WTC11 (cell line): ENCODE data around the gene CD276. TPM values are rescaled to one million over a fixed set of nuclear protein-coding genes. Genes with fewer than 3 reads are reported as not detected.

Experiments
- ATAC-seq: fragments of 200-7000 bp; cut with Tn5 transposase; 2 replicates; pipeline ENCODE4 v1.10.0; 2021; ENCODE audit warnings: mild to moderate bottlenecking, moderate library complexity
- CTCF ChIA-PET: fragments of 300-600 bp; sonication (Branson Sonifier 250); formaldehyde crosslinking; loops from one replicate; lab custom pipeline; 2021; ENCODE audit warnings: antibody characterized with exemption; lab: Charles Lee
- POLR2A ChIA-PET: fragments of 350-600 bp; sonication (Branson Sonifier 250); formaldehyde crosslinking; loops from one replicate; lab custom pipeline; 2021; ENCODE audit warnings: antibody characterized with exemption; lab: Charles Lee
- DNase-seq: peaks from one replicate; pipeline ENCODE4 v3.0.0; 2021; ENCODE audit warnings: low spot score
- H3K27ac Mint-ChIP-seq: 2 replicates; pipeline ENCODE4 v1.8.0; 2021; ENCODE audit warnings: mixed read lengths
- H3K27me3 Mint-ChIP-seq: 2 replicates; pipeline ENCODE4 v1.8.0; 2021; ENCODE audit warnings: low read depth, mild to moderate bottlenecking, moderate library complexity, mixed read lengths
- H3K36me3 Mint-ChIP-seq: 2 replicates; pipeline ENCODE4 v1.8.0; 2021; ENCODE audit warnings: mixed read lengths
- H3K4me1 Mint-ChIP-seq: 2 replicates; pipeline ENCODE4 v1.8.0; 2022; ENCODE audit warnings: mixed read lengths
- H3K4me3 Mint-ChIP-seq: 2 replicates; pipeline ENCODE4 v1.8.0; 2021; ENCODE audit warnings: mild to moderate bottlenecking, moderate library complexity, mixed read lengths
- H3K9me3 Mint-ChIP-seq: 2 replicates; pipeline ENCODE4 v1.8.0; 2021; ENCODE audit warnings: mixed read lengths
- ATF1 ChIP-seq: sonication (generic); formaldehyde crosslinking; IDR thresholded peaks from 2 replicates; pipeline ENCODE4 v1.8.1; 2023; ENCODE audit warnings: mild to moderate bottlenecking, moderate library complexity, missing genetic modification reagents
- GRHL2 ChIP-seq: fragments of 250-450 bp; sonication (Bioruptor Pico); IDR thresholded peaks from 2 replicates; pipeline ENCODE4 v1.8.0; 2022; ENCODE audit warnings: mild to moderate bottlenecking, moderate library complexity; ENCODE audit not compliant: insufficient replicate concordance, severe bottlenecking
- GTF2I ChIP-seq: fragments of 250-450 bp; sonication (Bioruptor Pico); conservative IDR thresholded peaks from 2 replicates; pipeline ENCODE4 v1.4.0; 2021; ENCODE audit warnings: mild to moderate bottlenecking
- IRF2 ChIP-seq: sonication (generic); formaldehyde crosslinking; IDR thresholded peaks from 2 replicates; pipeline ENCODE4 v1.8.0; 2022; ENCODE audit warnings: low read depth, missing genetic modification reagents, borderline replicate concordance
- NR2C2 ChIP-seq: sonication (generic); formaldehyde crosslinking; IDR thresholded peaks from 2 replicates; pipeline ENCODE4 v1.8.0; 2022; ENCODE audit warnings: mild to moderate bottlenecking, missing genetic modification reagents
- NR3C1 ChIP-seq: sonication (generic); formaldehyde crosslinking; conservative IDR thresholded peaks from 2 replicates; pipeline ENCODE4 v1.8.1; 2023; ENCODE audit warnings: low read depth, mild to moderate bottlenecking, missing genetic modification reagents
- OVOL2 ChIP-seq: fragments of 250-450 bp; sonication (Bioruptor Pico); IDR thresholded peaks from 2 replicates; pipeline ENCODE4 v1.9.0; 2021; ENCODE audit warnings: mild to moderate bottlenecking, borderline replicate concordance
- RORB ChIP-seq: fragments of 250-450 bp; sonication (Bioruptor Pico); IDR thresholded peaks from 2 replicates; pipeline ENCODE4 v1.9.0; 2021; ENCODE audit warnings: mild to moderate bottlenecking
- SMAD3 ChIP-seq: sonication (generic); formaldehyde crosslinking; IDR thresholded peaks from 2 replicates; pipeline ENCODE4 v1.8.0; 2022; ENCODE audit warnings: missing genetic modification reagents, mild to moderate bottlenecking, borderline replicate concordance
- SP1 ChIP-seq: sonication (generic); formaldehyde crosslinking; conservative IDR thresholded peaks from 2 replicates; pipeline ENCODE4 v1.8.1; 2022; ENCODE audit warnings: missing genetic modification reagents
- TP53 ChIP-seq: sonication (generic); formaldehyde crosslinking; IDR thresholded peaks from 2 replicates; pipeline ENCODE4 v1.8.1; 2023; ENCODE audit warnings: mild to moderate bottlenecking, missing genetic modification reagents
- USF1 ChIP-seq: sonication (generic); formaldehyde crosslinking; IDR thresholded peaks from 2 replicates; pipeline ENCODE4 v1.8.0; 2022; ENCODE audit warnings: mild to moderate bottlenecking, missing genetic modification reagents
- ZNF232 ChIP-seq: sonication (generic); formaldehyde crosslinking; IDR thresholded peaks from 2 replicates; pipeline ENCODE4 v1.8.0; 2022; ENCODE audit warnings: mild to moderate bottlenecking, missing genetic modification reagents
- ZNF263 ChIP-seq: sonication (generic); formaldehyde crosslinking; IDR thresholded peaks from 2 replicates; pipeline ENCODE4 v1.8.1; 2022; ENCODE audit warnings: low read depth, mild to moderate bottlenecking, moderate library complexity, missing genetic modification reagents
- ZNF281 ChIP-seq: sonication (generic); formaldehyde crosslinking; IDR thresholded peaks from 2 replicates; pipeline ENCODE4 v1.8.0; 2023; ENCODE audit warnings: mild to moderate bottlenecking, missing genetic modification reagents
- ZNF317 ChIP-seq: sonication (generic); formaldehyde crosslinking; IDR thresholded peaks from 2 replicates; pipeline ENCODE4 v1.8.1; 2023; ENCODE audit warnings: low read depth, mild to moderate bottlenecking, moderate library complexity, missing genetic modification reagents, borderline replicate concordance
- ZNF396 ChIP-seq: fragments of 250-450 bp; sonication (Bioruptor Pico); IDR thresholded peaks from 2 replicates; pipeline ENCODE4 v1.8.0; 2021; ENCODE audit warnings: mild to moderate bottlenecking, moderate library complexity, borderline replicate concordance
- ZNF416 ChIP-seq: fragments of 250-450 bp; sonication (Bioruptor Pico); IDR thresholded peaks from 2 replicates; pipeline ENCODE4 v1.9.0; 2021; ENCODE audit warnings: mild to moderate bottlenecking, inconsistent platforms
- total RNA-seq: library from RNA; stranded (reverse); gene quantifications from 3 replicates; pipeline ENCODE4 v1.2.3, GENCODE V29; 2021
- TF ChIP-seq, protein P1 (sequence below): sonication (generic); formaldehyde crosslinking; IDR thresholded peaks from 2 replicates; pipeline ENCODE4 v1.8.0; 2022; ENCODE audit warnings: mild to moderate bottlenecking, missing genetic modification reagents
- TF ChIP-seq, protein P2 (sequence below): sonication (generic); formaldehyde crosslinking; IDR thresholded peaks from 2 replicates; pipeline ENCODE4 v1.8.1; 2023; ENCODE audit warnings: mild to moderate bottlenecking, moderate library complexity, missing genetic modification reagents
- TF ChIP-seq, protein P3 (sequence below): sonication (generic); formaldehyde crosslinking; IDR thresholded peaks from 2 replicates; pipeline ENCODE4 v1.8.1; 2022; ENCODE audit warnings: low read depth, mild to moderate bottlenecking, moderate library complexity, missing genetic modification reagents, borderline replicate concordance
- TF ChIP-seq, protein P4 (sequence below): fragments of 250-450 bp; sonication (Bioruptor Pico); IDR thresholded peaks from 2 replicates; pipeline ENCODE4 v1.9.0; 2021; ENCODE audit warnings: mild to moderate bottlenecking
- TF ChIP-seq, protein P5 (sequence below): fragments of 250-450 bp; sonication (Bioruptor Pico); IDR thresholded peaks from 2 replicates; pipeline ENCODE4 v1.8.0; 2021; ENCODE audit warnings: mild to moderate bottlenecking

CD276 gene
- total RNA-seq, 1 experiment from 2014 or later: 153 TPM

- ChIA-PET CTCF (interaction anchor here (0.5 to 6.9 kb wide), 10 partner anchors 8 to 1396 kb away, joined by 3 to 62 read pairs (median 4); partner anchors contain the start of gene INSYN1), POLR2A (interaction anchor here (0.7 to 1.6 kb wide), 5 partner anchors 10 to 51 kb away, joined by 3 to 5 read pairs (median 3); no protein-coding TSS in a partner anchor)
- Mint-ChIP-seq H3K4me1 (peaks cover 32% of the 10 kb centered on the region), H3K4me3 (peak overlapping the region; percentile 78), H3K36me3 (no peaks in the 10 kb centered on the region), H3K27me3 (no peaks in the 10 kb centered on the region), H3K9me3 (no peaks in the 10 kb centered on the region), H3K27ac (no peak overlapping the region)
- peak; percentile 49 for DNase-seq
- TF ChIP-seq NR3C1 (0 out of 2 replicates have a peak, but pooled peaks have one; percentile 34), ZNF317 (peak; percentile 43; the same call in 1 of the 2 replicates), TP53 (CRISPR knock-in tag) (0 out of 2 replicates have a peak, but pooled peaks have one; percentile 22), ZNF232 (peak; percentile 70; the same call in 1 of the 2 replicates), ZNF263 (CRISPR knock-in tag) (no peak; the same call in 1 of the 2 replicates), IRF2 (CRISPR knock-in tag) (no peak), ZNF281 (CRISPR knock-in tag) (0 out of 2 replicates have a peak, but pooled peaks have one; percentile 22)
- TF ChIP-seq, protein P1, sequence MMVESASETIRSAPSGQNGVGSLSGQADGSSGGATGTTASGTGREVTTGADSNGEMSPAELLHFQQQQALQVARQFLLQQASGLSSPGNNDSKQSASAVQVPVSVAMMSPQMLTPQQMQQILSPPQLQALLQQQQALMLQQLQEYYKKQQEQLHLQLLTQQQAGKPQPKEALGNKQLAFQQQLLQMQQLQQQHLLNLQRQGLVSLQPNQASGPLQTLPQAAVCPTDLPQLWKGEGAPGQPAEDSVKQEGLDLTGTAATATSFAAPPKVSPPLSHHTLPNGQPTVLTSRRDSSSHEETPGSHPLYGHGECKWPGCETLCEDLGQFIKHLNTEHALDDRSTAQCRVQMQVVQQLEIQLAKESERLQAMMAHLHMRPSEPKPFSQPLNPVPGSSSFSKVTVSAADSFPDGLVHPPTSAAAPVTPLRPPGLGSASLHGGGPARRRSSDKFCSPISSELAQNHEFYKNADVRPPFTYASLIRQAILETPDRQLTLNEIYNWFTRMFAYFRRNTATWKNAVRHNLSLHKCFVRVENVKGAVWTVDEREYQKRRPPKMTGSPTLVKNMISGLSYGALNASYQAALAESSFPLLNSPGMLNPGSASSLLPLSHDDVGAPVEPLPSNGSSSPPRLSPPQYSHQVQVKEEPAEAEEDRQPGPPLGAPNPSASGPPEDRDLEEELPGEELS (CRISPR knock-in tag): no peak
- TF ChIP-seq, protein P2, sequence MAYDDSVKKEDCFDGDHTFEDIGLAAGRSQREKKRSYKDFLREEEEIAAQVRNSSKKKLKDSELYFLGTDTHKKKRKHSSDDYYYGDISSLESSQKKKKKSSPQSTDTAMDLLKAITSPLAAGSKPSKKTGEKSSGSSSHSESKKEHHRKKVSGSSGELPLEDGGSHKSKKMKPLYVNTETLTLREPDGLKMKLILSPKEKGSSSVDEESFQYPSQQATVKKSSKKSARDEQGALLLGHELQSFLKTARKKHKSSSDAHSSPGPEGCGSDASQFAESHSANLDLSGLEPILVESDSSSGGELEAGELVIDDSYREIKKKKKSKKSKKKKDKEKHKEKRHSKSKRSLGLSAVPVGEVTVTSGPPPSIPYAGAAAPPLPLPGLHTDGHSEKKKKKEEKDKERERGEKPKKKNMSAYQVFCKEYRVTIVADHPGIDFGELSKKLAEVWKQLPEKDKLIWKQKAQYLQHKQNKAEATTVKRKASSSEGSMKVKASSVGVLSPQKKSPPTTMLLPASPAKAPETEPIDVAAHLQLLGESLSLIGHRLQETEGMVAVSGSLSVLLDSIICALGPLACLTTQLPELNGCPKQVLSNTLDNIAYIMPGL (CRISPR knock-in tag): peak; percentile 72; the same call in 1 of the 2 replicates
- peak; percentile 12 for ATAC-seq
Observed at GRCh38 chr15:73684581-73685455, 635 bp downstream of the CD276 start.

DNA sequence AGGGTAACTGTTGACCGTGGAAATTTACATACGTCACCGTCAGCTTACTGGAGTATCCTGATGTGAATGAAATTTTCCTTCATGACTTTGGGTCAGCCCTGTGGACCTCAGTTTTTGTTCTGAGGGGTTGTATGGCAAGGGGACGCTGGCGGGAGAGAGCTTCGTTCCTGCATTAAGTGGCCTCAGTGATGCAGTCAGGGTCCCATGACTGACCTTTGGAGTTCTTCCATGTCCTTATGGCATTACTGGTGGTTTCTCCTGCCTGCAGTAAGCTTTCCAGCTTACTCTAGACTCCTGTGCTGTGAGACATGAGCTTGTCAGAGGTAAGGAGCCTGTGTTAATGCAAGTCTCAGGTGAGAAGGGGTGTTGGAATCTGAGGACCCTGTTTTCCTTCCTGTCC, 1.8 kb downstream of the CD276 start:
- no peak for ATAC-seq
- peaks cover 32% of the 10 kb centered on the region for H3K4me1 Mint-ChIP-seq
- no peak overlapping the region for H3K27ac Mint-ChIP-seq

More for the DNA sequence above, 1.8 kb downstream of the CD276 start:
- Mint-ChIP-seq H3K4me3 (peak overlapping the region; percentile 78), H3K9me3 (no peaks in the 10 kb centered on the region), H3K27me3 (no peaks in the 10 kb centered on the region), H3K36me3 (no peaks in the 10 kb centered on the region)
- no peak for DNase-seq
- ChIA-PET POLR2A (no interaction called here), CTCF (interaction anchor here (0.7 to 6.9 kb wide), 8 partner anchors 9 to 69 kb away, joined by 3 to 62 read pairs (median 16); no protein-coding TSS in a partner anchor)
- TF ChIP-seq, protein P3, sequence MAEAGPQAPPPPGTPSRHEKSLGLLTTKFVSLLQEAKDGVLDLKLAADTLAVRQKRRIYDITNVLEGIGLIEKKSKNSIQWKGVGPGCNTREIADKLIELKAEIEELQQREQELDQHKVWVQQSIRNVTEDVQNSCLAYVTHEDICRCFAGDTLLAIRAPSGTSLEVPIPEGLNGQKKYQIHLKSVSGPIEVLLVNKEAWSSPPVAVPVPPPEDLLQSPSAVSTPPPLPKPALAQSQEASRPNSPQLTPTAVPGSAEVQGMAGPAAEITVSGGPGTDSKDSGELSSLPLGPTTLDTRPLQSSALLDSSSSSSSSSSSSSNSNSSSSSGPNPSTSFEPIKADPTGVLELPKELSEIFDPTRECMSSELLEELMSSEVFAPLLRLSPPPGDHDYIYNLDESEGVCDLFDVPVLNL (CRISPR knock-in tag): no peak
- TF ChIP-seq RORB (CRISPR knock-in tag) (no peak), OVOL2 (CRISPR knock-in tag) (no peak), ZNF416 (no peak), ZNF396 (CRISPR knock-in tag) (no peak), SP1 (CRISPR knock-in tag) (no peak), NR2C2 (CRISPR knock-in tag) (no peak), USF1 (CRISPR knock-in tag) (no peak), GRHL2 (CRISPR knock-in tag) (no peak), GTF2I (CRISPR knock-in tag) (no peak), SMAD3 (CRISPR knock-in tag) (no peak), ATF1 (CRISPR knock-in tag) (no peak)
- TF ChIP-seq, protein P4, sequence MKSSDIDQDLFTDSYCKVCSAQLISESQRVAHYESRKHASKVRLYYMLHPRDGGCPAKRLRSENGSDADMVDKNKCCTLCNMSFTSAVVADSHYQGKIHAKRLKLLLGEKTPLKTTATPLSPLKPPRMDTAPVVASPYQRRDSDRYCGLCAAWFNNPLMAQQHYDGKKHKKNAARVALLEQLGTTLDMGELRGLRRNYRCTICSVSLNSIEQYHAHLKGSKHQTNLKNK (CRISPR knock-in tag): no peak
- TF ChIP-seq, protein P5, sequence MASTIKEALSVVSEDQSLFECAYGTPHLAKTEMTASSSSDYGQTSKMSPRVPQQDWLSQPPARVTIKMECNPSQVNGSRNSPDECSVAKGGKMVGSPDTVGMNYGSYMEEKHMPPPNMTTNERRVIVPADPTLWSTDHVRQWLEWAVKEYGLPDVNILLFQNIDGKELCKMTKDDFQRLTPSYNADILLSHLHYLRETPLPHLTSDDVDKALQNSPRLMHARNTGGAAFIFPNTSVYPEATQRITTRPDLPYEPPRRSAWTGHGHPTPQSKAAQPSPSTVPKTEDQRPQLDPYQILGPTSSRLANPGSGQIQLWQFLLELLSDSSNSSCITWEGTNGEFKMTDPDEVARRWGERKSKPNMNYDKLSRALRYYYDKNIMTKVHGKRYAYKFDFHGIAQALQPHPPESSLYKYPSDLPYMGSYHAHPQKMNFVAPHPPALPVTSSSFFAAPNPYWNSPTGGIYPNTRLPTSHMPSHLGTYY (CRISPR knock-in tag): no peak
